ENCODE data around the gene POLE.

DNA sequence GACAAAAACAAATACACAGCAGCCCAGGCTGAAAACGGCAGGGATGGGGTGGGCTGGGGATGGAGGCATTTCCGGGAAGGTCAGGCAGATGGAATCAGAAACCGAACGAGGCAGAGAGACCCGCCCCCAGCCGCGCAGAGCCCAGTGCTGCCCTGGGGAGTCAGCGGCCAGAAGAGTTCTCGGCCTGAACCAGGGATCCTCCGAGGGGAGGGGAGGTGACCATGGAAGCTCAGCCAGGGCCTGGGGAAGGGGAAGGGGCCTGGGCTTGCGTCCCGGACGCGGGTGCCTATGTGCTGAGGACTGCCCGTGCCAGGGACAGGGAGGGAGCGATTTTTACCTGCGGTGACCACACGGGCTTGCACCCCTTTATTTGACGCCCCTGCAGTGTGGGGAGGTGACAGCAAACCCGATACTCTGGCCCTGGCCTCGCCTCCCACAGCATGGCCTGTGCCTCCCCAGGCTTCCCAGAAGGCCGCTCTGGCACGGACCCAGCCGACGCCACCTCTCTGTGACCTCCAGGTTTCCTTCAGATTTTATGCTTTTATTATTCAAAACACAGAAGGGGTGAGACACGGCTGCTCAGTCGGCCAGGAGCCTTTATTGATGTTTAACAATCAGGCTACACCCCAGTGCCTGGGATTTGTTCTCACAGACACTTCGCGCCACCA lies 84.4 kb downstream of the POLE start:
- TF ChIP-seq SP1 (IDR thresholded peaks at IDR 0.05) (no peak), ZNF384 (IDR thresholded peaks at IDR 0.05) (no peak), SUZ12 (IDR thresholded peaks at IDR 0.05) (no peak), FOXA1 (IDR thresholded peaks at IDR 0.05) (no peak), TARDBP (IDR thresholded peaks at IDR 0.05) (no peak), FOXK2 (IDR thresholded peaks at IDR 0.05) (no peak), ARNT (IDR thresholded peaks at IDR 0.05) (no peak)

Measured in HEK293T (cell line).